GM12873 (cell line): Measurements from ENCODE around the gene TRAPPC12.

Source experiments
- TF ChIP-seq, protein P1 (sequence below): IDR thresholded peaks from 2 replicates; pipeline ENCODE4 v1.5.1; 2012; ENCODE audit warnings: low read depth, mild to moderate bottlenecking, moderate library complexity, low read length, control low read depth; ENCODE audit not compliant: insufficient read depth; ENCODE audit errors: missing control alignments

The TRAPPC12 gene

DNA sequence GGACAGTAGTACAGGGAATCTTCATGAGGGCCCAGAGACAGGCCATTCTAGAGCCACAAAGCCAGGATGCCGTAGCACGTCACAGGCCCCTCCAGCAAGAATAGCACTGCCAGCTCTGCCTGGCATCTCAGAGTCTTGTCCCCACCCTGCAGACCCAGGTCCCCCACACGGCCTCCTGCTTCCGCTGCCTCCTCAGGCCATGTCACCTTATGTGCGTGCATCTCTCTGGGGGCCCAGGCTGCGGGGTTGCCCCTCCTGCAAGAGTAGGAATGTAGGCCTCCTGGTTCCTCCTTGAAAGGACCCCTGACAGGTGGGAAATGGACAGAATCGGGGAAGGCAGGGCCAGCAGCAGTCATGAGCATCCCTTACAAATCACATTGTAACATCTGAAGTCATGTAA, 90.0 kb downstream of the TRAPPC12 start:
- TF ChIP-seq, protein P1, sequence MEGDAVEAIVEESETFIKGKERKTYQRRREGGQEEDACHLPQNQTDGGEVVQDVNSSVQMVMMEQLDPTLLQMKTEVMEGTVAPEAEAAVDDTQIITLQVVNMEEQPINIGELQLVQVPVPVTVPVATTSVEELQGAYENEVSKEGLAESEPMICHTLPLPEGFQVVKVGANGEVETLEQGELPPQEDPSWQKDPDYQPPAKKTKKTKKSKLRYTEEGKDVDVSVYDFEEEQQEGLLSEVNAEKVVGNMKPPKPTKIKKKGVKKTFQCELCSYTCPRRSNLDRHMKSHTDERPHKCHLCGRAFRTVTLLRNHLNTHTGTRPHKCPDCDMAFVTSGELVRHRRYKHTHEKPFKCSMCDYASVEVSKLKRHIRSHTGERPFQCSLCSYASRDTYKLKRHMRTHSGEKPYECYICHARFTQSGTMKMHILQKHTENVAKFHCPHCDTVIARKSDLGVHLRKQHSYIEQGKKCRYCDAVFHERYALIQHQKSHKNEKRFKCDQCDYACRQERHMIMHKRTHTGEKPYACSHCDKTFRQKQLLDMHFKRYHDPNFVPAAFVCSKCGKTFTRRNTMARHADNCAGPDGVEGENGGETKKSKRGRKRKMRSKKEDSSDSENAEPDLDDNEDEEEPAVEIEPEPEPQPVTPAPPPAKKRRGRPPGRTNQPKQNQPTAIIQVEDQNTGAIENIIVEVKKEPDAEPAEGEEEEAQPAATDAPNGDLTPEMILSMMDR: no peak

DNA sequence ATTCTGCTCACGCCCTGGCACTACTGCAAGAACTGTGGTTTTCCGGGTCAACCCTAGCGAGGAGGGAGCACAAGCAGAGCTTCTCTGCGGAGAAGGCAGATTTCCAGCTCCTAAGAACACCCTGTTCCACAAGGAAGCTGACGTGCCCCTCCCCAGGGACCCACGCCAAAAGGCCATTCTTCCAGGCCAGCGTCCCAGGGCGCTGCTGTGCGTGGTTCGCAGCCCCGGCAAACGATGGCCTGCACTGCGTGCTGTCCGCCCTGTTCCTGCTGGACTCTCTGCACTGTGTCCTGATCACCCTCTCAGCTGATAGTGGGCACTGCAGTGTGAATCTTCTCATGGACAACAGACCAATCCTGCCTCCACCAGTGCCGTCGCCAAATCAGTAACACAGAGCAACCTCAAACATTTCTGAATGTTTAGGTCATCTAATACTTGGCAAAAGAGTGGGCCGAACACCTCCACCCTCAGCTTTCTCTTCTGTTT, 90.7 kb downstream of the TRAPPC12 start:
- TF ChIP-seq, protein P1: no peak

DNA sequence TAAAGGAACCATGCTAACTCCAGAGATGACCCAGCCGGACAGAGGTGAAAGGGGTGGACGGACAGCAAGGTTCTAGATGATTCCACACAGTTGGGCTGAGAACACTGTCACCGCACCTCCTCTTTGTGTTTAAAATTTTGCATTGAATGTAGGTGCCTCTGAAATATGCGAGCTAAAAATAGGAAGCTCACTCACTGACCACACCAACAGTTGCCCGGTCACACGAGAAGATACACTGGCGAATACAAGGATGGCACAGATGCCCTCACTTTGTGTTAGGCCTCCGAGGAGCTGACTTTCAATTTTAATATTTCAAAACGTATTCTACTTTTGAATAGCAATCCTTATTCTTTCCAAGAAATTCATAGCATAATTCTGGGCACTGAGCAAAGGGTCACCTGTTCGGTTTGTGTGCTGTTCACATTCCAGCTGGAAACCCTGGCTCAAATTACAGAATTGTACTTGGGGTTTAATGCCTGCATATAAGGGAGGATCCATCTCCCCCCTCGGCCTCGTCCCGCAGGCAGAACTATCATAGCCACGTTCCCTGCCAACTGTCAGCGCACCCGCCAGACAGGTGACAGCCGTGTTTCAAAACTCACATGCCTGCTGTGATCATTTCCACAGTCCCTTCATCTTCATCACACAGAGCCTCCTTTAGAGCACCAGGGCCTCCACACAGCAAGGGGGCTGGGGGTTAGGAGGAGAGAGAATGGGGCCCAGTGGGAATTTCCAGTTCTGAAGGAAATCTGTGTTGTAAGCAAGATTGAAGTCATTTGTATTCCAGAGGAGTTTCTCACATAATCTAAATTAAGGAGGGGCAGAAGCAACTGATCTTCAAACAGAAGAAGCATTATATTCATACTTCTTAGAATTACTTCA, 91.6 kb downstream of the TRAPPC12 start:
- TF ChIP-seq, protein P1: no peak

DNA sequence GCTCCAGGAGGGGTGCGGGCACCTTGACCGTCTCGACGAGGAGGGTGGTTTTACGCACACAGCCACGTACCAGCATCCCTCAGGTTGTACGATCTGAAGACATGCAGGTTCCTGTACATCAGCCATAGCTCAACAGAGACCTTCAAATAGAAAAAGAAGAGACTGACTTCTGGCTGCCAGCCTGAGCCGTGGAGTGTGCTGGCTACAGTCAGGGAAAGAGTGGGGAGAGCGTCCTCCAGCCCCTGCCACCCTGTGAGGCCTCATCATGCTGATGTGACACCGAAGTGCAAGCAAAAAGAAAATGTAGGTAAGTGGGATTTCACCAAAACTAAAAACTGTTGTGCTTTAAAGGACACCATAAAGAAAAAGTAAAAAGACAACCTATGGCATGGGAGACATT, 92.8 kb downstream of the TRAPPC12 start:
- TF ChIP-seq, protein P1: no peak

DNA sequence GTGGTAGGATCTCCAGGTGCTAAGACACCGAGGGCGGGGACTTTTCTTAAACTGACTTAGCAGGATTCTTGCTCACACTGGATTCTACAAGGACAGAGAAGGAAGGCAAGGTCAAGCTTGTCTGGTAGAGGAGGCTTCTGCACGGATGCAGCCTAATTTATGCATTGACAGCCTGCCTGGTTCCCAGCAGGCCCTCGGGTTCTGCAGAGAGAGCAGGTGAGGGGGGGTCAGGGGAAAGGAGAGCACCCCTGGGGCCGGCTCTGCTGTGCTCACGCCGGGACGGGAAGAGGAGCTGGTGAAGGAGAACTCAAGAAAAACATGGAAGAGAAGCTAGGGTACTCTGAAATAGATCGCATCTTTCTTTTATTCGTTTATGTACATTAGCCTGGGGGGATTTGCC, 93.5 kb downstream of the TRAPPC12 start:
- TF ChIP-seq, protein P1: no peak

DNA sequence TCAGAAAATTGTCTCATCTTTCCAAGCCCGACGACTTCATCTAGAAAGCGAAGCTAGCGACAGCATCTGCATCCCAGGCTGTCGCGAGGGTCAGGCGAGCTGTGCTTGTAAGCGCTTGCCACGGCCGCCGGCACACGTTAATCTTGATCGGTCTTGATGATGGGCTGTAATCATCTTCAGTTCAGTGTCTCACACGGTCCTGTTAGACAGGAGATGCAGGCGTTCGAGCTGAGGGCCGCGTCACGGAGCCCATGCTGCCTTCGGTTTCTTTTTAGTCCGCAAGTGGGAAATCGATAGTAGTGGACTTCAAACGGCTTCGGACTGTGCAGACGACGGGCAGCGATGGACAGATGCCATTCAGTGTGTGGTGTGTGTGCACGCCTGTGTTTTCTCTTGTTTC, 96.3 kb downstream of the TRAPPC12 start:
- TF ChIP-seq, protein P1: no peak

DNA sequence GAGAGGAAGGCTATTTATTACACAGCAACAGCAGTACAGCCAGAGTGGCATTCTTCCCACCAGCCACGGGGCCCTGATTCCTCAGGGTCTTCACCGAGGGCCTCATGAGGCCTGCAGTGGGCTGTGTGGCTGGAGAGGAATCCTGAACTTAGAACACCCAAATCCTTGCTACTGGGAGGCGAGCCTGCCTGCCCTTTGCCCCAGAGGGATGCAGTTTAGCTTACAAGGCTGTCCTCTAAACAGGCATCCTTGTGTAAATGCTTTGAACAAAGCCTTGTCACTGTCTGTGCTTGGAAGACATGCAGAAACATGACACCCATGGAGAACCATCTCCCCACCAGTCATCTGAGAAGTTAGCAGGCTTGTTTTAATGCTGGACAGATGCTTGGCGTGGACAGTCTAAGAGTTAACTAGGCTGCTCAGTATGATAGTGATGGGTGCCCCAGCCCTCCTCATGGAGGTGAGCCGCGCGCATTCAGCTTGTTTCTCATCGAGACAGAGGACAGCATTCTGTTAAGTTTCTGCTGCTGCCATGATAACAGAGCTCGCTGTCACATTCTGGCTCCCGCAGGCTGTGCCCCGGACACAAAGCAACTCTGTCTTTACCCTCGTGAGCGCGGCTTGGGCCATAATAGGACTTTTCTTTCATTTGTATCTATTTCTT, 97.0 kb downstream of the TRAPPC12 start:
- TF ChIP-seq, protein P1: no peak
